Measurements from ENCODE around the gene HMX1. TPM values are rescaled to one million over a fixed set of nuclear protein-coding genes. Genes with fewer than 3 reads are reported as not detected.

The HMX1 gene
- not detected in 2 replicates for total RNA-seq

GRCh38 chr4:8871417-8872401 is at the start of gene HMX1:
HMX1 (minus strand) TSS chr4:8871839; CDS start chr4:8871614, 225 bp downstream.

